SU-DHL-6 (cell line): ENCODE measurements around the gene ZBTB12.

Experiments used
- H2AFZ ChIP-seq: fragments of 200-600 bp; sonication (generic); 2 replicates; pipeline ENCODE4 v1.6.1; 2014; ENCODE audit warnings: low read depth, mild to moderate bottlenecking, moderate library complexity, mixed read lengths, antibody characterized with exemption, low read length; ENCODE audit not compliant: severe bottlenecking
- H3F3A ChIP-seq: fragments of 200-600 bp; shearing (Covaris generic); 2 replicates; pipeline ENCODE4 v1.6.0; 2016; ENCODE audit warnings: antibody characterized with exemption, mild to moderate bottlenecking; ENCODE audit not compliant: insufficient read depth
- H3K27ac ChIP-seq: fragments of 200-600 bp; sonication (generic); 2 replicates; pipeline ENCODE4 v1.5.1; 2016; ENCODE audit warnings: low read depth, mild to moderate bottlenecking, low read length, moderate library complexity, mixed read lengths
- H3K27me3 ChIP-seq: fragments of 200-600 bp; sonication (generic), shearing (Covaris generic); 2 replicates; pipeline ENCODE4 v1.6.0; 2014; ENCODE audit warnings: mild to moderate bottlenecking, low read length
- H3K36me3 ChIP-seq: fragments of 200-600 bp; sonication (generic); 2 replicates; pipeline ENCODE4 v1.6.1; 2014; ENCODE audit warnings: mild to moderate bottlenecking, low read length, mixed read lengths
- H3K4me2 ChIP-seq: fragments of 300-600, 200-600 bp; shearing (Covaris generic), sonication (generic); 2 replicates; pipeline ENCODE4 v1.6.0; 2014; ENCODE audit warnings: low read length, low read depth, mild to moderate bottlenecking; ENCODE audit not compliant: poor library complexity, severe bottlenecking
- H3K4me3 ChIP-seq: fragments of 200-600 bp; sonication (generic); 2 replicates; pipeline ENCODE4 v1.5.1; 2014; ENCODE audit warnings: antibody characterized with exemption, low read length, mild to moderate bottlenecking, mixed read lengths; ENCODE audit not compliant: insufficient read depth, poor library complexity, severe bottlenecking
- H3K79me2 ChIP-seq: fragments of 200-600 bp; sonication (generic); 2 replicates; pipeline ENCODE4 v1.6.1; 2014; ENCODE audit warnings: mild to moderate bottlenecking, low read length, moderate library complexity; ENCODE audit not compliant: insufficient read depth
- H3K9ac ChIP-seq: fragments of 200-600 bp; sonication (generic); 2 replicates; pipeline ENCODE4 v1.7.0; 2014; ENCODE audit warnings: mild to moderate bottlenecking, low read length
- H3K9me2 ChIP-seq: fragments of 200-600 bp; sonication (generic); replicated peaks from 2 replicates; pipeline ENCODE4 v1.6.1; 2014; ENCODE audit warnings: low read length; ENCODE audit not compliant: insufficient read depth
- H3K9me3 ChIP-seq: fragments of 200-600 bp; sonication (generic); 2 replicates; pipeline ENCODE4 v1.6.1; 2014; ENCODE audit warnings: low read length, mixed read lengths; ENCODE audit not compliant: insufficient read depth
- H4K20me1 ChIP-seq: fragments of 200-600 bp; sonication (generic); 2 replicates; pipeline ENCODE4 v1.6.1; 2014; ENCODE audit warnings: low read depth, mild to moderate bottlenecking, antibody characterized with exemption, low read length, moderate library complexity, mixed read lengths
- CTCF ChIP-seq: fragments of 200-600 bp; sonication (generic); IDR thresholded peaks from one replicate; pipeline ENCODE4 v1.5.1; 2017; ENCODE audit warnings: antibody characterized with exemption, mild to moderate bottlenecking, low read length, moderate library complexity; ENCODE audit not compliant: insufficient read depth, poor library complexity, severe bottlenecking
- EZH2phosphoT487 ChIP-seq: fragments of 200-600 bp; sonication (generic), shearing (Covaris generic); conservative IDR thresholded peaks from 2 replicates; pipeline ENCODE4 v1.6.1; 2018; ENCODE audit warnings: mild to moderate bottlenecking, antibody characterized with exemption, low read length, moderate library complexity, mixed read lengths

The ZBTB12 gene

DNA sequence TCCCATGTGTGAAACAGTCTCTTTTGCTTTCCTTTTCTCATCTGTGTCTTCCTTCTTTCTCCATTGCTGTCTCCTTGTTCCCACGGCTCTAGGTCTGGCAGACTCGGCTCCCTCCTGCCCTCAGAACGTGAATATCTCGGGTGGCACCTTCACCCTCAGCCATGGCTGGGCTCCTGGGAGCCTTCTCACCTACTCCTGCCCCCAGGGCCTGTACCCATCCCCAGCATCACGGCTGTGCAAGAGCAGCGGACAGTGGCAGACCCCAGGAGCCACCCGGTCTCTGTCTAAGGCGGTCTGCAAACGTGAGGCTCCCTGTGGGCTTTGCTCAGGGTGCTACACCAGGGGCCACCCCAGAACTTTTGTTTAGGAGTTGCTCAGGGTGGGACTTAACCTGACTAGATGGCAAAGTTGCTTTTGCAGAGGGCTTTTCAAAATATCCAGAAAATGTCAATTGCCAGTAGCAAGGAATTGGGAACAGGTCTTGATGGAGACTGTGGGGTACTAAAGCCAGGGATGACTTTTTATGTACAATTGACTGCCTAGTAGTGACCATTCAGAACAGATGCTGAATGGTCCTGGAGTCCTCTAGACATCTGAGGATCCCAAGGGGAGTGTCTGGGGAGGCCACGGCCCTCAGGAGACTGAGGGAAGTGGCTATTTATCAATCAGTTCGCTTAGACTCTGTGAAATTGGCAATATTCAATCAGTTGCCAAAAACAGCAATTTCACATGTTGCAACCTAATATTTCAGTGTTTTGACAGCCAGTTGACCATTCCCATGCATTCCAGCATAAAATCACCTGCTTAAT, 26.2 kb upstream of the ZBTB12 start:
- no peak overlapping the region for H3K4me2 ChIP-seq

GRCh38 chr6:31927242-31927862, 25.5 kb upstream of the ZBTB12 start, which contains the start of gene C2:
C2 (plus strand) TSS chr6:31927717; CDS start chr6:31927753, 36 bp downstream.
- no peak within 1 kb of the TSS for H3K4me2 ChIP-seq

More for the DNA sequence above, 26.2 kb upstream of the ZBTB12 start:
- Histone ChIP-seq H3K9ac (no peak overlapping the region), H4K20me1 (no peaks in the 10 kb centered on the region), H3K36me3 (no peaks in the 10 kb centered on the region), H3K9me3 (no peaks in the 10 kb centered on the region), H3K27me3 (no peaks in the 10 kb centered on the region), H3K79me2 (no peaks in the 10 kb centered on the region), H2AFZ (no peak overlapping the region), H3K9me2 (no peaks in the 10 kb centered on the region), H3K4me3 (no peak overlapping the region), H3K27ac (no peak overlapping the region), H3F3A (no peaks in the 10 kb centered on the region)
- no peak for TF ChIP-seq CTCF
- TF ChIP-seq EZH2phosphoT487, result no peak

DNA sequence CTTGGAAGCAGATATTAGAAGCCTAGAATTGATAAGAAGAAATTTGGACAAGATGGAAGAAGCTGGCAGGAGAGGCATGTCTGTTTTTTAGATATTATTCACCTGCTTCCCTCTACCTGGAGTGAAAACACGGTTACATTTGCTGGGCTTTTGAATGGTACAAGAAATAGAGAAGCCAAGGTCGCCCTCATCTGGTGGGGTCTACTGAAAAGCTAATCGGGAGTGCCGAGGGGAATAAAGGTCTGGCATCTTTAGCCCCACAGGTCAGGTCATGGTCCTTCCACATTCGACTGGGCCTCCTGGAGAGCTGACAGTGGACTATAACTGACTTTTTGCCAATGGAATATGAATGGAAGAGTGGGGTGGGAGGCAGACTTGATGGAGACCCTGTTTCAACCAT, 21.1 kb upstream of the ZBTB12 start:
- no peak overlapping the region for H2AFZ ChIP-seq

More at GRCh38 chr6:31927242-31927862, 25.5 kb upstream of the ZBTB12 start, which contains the start of gene C2:
- Histone ChIP-seq H2AFZ (no peak within 1 kb of the TSS), H4K20me1 (no peaks in the 10 kb centered on the region), H3K9me2 (no peaks in the 10 kb centered on the region), H3K79me2 (no peaks in the 10 kb centered on the region), H3K9ac (no peak within 1 kb of the TSS), H3K27ac (no peak within 1 kb of the TSS), H3K27me3 (no peaks in the 10 kb centered on the region), H3K9me3 (no peaks in the 10 kb centered on the region), H3F3A (no peaks in the 10 kb centered on the region), H3K36me3 (no peaks in the 10 kb centered on the region), H3K4me3 (no peak within 1 kb of the TSS)
- TF ChIP-seq CTCF (no peak), EZH2phosphoT487 (no peak)

More for the DNA sequence above, 21.1 kb upstream of the ZBTB12 start:
- no peak overlapping the region for H3K27ac ChIP-seq
- no peaks in the 10 kb centered on the region for H3K36me3 ChIP-seq
- no peak for TF ChIP-seq EZH2phosphoT487
- TF ChIP-seq CTCF, result peak; percentile 19
- no peak overlapping the region for H3K4me3 ChIP-seq
- no peaks in the 10 kb centered on the region for H3K9me2 ChIP-seq
- H3K9me3 ChIP-seq, result no peaks in the 10 kb centered on the region
- H3K27me3 ChIP-seq, result no peaks in the 10 kb centered on the region
- no peaks in the 10 kb centered on the region for H3F3A ChIP-seq
- H3K79me2 ChIP-seq, result no peaks in the 10 kb centered on the region
- no peaks in the 10 kb centered on the region for H4K20me1 ChIP-seq
- H3K4me2 ChIP-seq, result no peak overlapping the region
- H3K9ac ChIP-seq, result no peak overlapping the region
